Mesodermal cell (in vitro differentiated cells): Measurements from ENCODE around the gene MARK3.

Experiments
- H3K27ac ChIP-seq: 2 replicates; pipeline ENCODE4 v1.7.0; 2013; ENCODE audit warnings: mild to moderate bottlenecking, low read depth, low read length, moderate library complexity; ENCODE audit not compliant: severe bottlenecking
- H3K36me3 ChIP-seq: 2 replicates; pipeline ENCODE4 v1.7.1; 2013; ENCODE audit warnings: mild to moderate bottlenecking, low read length, moderate library complexity; ENCODE audit not compliant: control insufficient read depth, insufficient read depth
- H3K4me1 ChIP-seq: one replicate; pipeline ENCODE4 v1.7.1; 2013; ENCODE audit warnings: mild to moderate bottlenecking, low read length; ENCODE audit not compliant: insufficient read depth, control insufficient read depth, poor library complexity, severe bottlenecking
- H3K4me3 ChIP-seq: 2 replicates; pipeline ENCODE4 v1.7.0; 2013; ENCODE audit warnings: low read length, control low read depth, mild to moderate bottlenecking; ENCODE audit not compliant: insufficient read depth, poor library complexity, severe bottlenecking; ENCODE audit errors: extremely low read depth
- H3K9me3 ChIP-seq: 2 replicates; pipeline ENCODE4 v1.7.1; 2013; ENCODE audit warnings: mild to moderate bottlenecking, low read length, moderate library complexity; ENCODE audit not compliant: control insufficient read depth
- WGBS, 2 experiments: methylation state at CpG; one replicate each; pipeline ENCODE4 v1.1.5; 2013; ENCODE audit warnings: missing lambda C conversion rate in 2 of 2; ENCODE audit not compliant: insufficient coverage in 2 of 2; 5-methylcytosine and 5-hydroxymethylcytosine counted together

The MARK3 gene

DNA sequence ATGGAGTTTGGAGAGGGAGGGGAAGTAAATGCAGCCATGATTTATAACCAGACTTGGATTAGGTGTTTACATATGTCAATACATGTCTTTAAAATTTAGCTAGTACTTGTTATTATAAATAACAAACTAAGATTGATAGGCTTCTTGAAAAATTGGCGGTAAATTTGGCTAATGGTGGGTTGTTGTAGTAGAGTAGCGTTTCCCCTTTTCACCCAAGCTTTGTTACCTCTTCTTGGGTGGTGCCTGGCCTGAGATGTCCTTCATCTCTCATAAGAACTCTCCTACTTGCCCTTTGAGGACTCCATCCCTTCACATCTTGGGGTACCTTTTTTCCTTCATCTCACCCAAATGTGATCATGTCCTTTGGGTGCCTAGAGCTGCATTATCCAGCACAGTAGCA is 11.2 kb downstream of the MARK3 start:
- H3K36me3 ChIP-seq = no peaks in the 10 kb centered on the region
- no peak overlapping the region for H3K4me3 ChIP-seq
- WGBS, 2 experiments = no CpG with 5 or more reads among the region's 2 CpGs
- H3K27ac ChIP-seq = no peak overlapping the region
- peaks cover 19% of the 10 kb centered on the region for H3K4me1 ChIP-seq
- no peaks in the 10 kb centered on the region for H3K9me3 ChIP-seq

DNA sequence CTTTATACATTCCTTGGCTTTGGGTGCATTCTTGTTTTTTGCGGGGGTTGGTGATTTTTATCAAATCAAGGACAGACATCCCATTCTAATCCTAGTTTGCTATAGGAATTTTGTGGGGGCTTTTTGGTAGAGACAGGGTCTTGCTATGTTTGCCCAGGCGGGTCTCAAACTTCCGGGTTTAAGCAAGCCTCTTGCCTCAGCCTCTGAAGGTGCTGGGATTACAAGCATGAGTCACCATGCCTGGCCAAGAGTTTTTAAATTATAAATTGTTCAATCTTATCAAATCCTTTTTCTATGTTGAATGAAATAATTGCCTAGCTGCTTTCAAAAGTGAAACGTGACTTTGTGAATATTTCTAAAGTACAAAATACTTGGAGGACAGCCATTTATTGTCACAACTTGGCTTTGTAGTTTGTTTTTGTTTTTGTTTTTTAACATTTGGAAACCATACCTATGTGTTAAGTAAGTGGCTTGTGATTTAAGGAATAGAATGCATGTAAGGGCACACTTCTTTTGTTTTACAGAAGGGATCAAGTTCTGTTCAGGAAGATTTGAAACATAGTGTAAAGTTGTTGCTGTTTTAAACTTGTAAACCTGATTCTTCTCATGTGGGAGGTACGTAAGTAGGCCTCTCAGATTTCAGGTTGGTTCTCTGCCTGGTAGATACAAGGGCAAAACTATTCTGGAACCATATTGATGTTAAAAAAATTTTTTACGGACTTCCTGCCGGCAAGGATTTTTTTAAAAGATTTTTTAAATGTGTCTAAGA is 13.4 kb downstream of the MARK3 start:
- Histone ChIP-seq H3K4me1 (peaks cover 37% of the 10 kb centered on the region), H3K36me3 (no peaks in the 10 kb centered on the region), H3K9me3 (no peaks in the 10 kb centered on the region), H3K27ac (no peak overlapping the region), H3K4me3 (no peak overlapping the region)
- WGBS, 2 experiments = 95% methylated on average over 2 to 3 of the region's 7 CpGs

DNA sequence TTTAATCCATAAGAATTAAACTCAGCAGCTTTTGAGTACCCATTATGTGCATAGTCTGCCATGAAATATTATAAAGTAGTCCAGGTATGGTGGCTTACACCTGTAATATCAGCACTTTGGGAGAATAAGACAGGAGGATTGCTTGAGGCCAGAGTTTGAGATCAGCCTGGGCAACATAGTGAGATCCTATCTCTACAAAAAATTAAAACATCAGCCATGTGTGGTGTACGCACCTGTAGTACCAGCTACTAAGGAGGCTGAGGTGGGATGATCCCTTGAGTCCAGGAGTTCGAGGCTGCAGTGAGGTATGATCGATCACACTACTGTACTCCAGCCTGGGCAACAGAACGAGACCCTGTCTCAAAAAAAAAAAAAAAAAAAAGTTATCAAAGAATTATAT is 15.3 kb downstream of the MARK3 start:
- Histone ChIP-seq H3K27ac (no peak overlapping the region), H3K4me1 (peaks cover 37% of the 10 kb centered on the region), H3K4me3 (no peak overlapping the region), H3K9me3 (no peaks in the 10 kb centered on the region), H3K36me3 (peaks cover 7% of the 10 kb centered on the region)
- WGBS, 2 experiments = 83% methylated on average over 2 of the region's 4 CpGs; no CpG with 5 or more reads in 1 of the 2 experiments

DNA sequence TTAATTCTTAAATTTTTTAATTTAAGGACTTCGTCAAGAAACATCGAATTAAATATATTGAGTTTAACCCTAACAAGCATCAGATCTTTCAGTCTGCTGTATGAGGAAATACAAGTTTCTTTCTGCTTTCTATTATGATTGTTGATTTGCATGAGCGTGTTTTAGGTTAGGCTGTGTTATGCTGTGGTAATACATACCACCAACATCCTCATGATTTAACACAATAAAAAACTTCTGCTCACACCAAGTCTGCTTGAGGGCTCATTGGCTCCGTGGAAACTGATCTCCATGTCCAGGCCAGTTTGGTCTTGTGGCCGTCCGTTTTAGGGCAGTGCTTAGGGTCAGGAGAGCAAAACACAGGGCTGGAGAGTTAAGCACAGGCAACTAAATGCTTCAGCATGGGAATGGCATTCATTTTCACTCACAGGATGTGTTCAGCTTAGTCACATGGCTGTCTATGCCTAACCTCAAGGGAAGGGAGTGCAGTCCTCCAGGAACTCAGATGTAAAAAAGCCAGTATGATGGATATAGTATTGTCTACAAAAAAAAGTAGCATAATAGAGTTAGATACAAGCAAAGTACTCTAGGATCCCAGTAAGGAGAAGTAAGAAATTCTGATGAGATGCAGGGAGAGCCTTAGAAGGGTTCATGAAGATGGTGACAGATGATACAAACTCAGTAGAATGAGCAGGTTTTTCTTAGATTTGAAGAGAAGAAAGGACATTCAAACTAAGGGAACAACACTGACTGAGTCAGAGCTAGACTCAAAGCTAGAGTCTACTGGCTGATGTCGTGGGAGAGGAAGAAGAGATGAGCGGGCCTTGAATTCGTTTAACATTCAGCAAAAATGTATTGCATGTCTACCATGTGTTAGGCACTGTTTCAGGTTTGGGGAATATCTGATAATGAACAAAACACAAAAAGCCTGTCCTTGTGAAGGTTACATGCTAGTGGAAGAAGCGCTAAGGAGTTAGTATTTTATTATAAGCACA is 16.3 kb downstream of the MARK3 start:
- 59 to 83% methylated on average over 5 to 6 of the region's 10 CpGs for WGBS, 2 experiments
- H3K36me3 ChIP-seq = peaks cover 15% of the 10 kb centered on the region
- no peak overlapping the region for H3K4me3 ChIP-seq
- H3K9me3 ChIP-seq = no peaks in the 10 kb centered on the region
- peak overlapping the region; percentile 96 for H3K27ac ChIP-seq
- H3K4me1 ChIP-seq = peaks cover 34% of the 10 kb centered on the region

DNA sequence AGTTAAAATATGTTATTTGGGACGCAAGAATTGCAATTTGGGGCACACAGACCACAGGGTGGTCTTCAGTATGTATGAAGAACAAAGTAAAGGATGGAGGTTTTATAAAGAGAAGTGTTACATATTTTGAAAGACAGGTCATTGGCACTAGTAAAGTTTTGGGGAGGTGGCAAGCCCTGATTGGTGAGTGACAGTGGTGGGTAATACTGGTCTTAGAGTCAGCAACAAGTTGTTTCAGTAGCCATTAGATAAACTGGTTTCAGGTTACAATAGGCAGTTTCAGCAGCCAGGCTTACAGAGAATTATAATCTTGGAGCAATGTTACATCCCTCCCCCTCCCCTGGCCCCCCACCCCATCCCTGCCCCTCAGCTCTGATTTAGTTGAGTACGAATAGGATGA is 17.5 kb downstream of the MARK3 start:
- no peak overlapping the region for H3K4me3 ChIP-seq
- H3K9me3 ChIP-seq = no peaks in the 10 kb centered on the region
- H3K36me3 ChIP-seq = peaks cover 24% of the 10 kb centered on the region
- peak overlapping the region; percentile 58 for H3K27ac ChIP-seq
- peaks cover 32% of the 10 kb centered on the region for H3K4me1 ChIP-seq
- WGBS, 2 experiments = 100% methylated on average over 1 of the region's 2 CpGs

DNA sequence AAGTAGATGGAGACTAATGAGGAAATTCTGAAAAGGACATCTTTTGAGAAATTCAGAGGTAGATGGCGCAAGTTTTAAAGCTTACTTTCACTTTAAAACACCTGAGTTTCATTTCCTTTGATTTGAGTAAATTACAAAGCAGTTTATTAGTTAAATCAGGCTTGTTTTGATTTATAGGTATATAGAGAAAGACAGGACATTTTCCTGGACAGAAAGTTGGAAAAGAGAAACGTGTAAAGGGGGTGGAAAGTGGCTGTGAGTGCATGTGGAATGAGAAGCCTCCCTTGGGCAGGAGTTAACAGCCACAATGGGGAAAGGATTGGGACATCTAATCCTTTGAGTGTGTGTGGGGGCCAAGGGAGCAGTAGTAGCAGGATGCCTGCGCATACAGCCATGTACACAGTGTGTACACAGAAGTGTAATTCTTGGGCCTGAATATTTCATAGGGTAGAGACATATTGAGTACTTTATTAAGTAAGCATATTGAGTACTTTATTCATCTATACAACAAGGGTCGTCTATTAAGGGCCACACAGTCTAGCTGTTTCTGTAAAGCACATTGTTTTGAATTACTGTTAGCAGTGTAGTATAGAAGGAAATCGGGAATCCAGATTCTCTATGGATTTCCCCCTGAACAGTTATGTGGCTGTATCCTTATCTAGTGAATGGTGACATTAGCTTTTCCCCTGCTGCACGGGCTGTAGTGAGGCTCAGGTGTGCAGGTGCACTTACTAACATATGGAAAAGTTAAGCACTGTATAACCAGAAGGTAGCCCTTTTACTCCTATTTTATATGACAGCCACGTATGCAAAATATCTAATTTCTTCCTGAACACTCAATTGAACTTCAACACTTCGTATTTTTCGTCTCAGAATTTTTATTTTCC is 19.1 kb downstream of the MARK3 start:
- Histone ChIP-seq H3K4me1 (peaks cover 31% of the 10 kb centered on the region), H3K36me3 (peaks cover 36% of the 10 kb centered on the region), H3K9me3 (no peaks in the 10 kb centered on the region), H3K27ac (no peak overlapping the region), H3K4me3 (no peak overlapping the region)
- 72 to 89% methylated on average over 2 to 4 of the region's 9 CpGs for WGBS, 2 experiments

DNA sequence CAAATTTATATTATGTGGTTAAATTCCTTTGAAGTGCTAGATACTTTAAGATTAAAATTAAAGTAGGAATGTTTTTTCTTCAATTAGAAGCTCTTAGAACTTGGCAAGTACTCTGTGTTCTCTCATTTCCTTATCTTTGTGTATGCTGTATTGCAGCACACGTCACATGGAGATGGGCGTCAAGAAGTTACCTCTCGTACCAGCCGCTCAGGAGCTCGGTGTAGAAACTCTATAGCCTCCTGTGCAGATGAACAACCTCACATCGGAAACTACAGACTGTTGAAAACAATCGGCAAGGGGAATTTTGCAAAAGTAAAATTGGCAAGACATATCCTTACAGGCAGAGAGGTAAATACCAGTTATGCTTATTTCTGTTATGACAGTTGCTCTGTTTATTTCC is 19.7 kb downstream of the MARK3 start:
- WGBS, 2 experiments = 95 to 100% methylated on average over 5 to 6 of the region's 7 CpGs
- H3K27ac ChIP-seq = no peak overlapping the region
- no peak overlapping the region for H3K4me3 ChIP-seq
- peaks cover 31% of the 10 kb centered on the region for H3K4me1 ChIP-seq
- peaks cover 42% of the 10 kb centered on the region for H3K36me3 ChIP-seq
- no peaks in the 10 kb centered on the region for H3K9me3 ChIP-seq

DNA sequence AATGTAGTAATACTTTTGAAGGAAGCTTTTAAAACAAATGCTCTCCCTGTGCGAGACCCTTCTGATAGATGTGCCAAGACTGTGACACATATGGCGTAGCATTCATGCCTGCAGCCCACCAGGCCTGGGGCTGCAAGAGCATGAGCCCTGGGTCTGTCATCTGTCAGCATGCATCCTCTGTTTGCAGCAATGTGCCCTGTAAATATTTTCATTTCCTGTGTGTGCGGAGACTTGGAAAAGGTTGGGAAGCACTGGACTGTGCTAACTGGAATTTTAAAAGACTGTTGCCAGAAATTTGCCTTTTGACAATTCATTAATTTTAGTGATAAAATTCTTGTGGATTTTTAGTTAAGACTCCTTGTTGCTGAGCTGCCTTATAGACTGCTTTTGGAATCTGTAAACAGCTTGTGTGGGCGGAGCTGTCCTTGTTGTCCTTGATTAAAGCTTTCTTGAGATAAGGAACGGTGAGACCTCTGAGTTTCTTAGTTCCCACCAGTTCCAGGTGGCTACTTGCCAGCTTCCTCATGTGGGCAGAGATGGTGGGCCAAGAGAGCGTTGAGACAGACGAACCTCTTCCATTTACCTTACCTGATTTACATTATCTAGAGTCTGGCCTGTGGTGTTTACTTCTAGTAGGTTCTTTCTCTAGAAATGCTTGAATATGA is 23.4 kb downstream of the MARK3 start:
- H3K27ac ChIP-seq = peak overlapping the region; percentile 29
- H3K9me3 ChIP-seq = no peaks in the 10 kb centered on the region
- 75 to 92% methylated on average over 3 to 4 of the region's 7 CpGs for WGBS, 2 experiments
- H3K4me3 ChIP-seq = no peak overlapping the region
- H3K36me3 ChIP-seq = peaks cover 74% of the 10 kb centered on the region
- H3K4me1 ChIP-seq = peaks cover 8% of the 10 kb centered on the region

DNA sequence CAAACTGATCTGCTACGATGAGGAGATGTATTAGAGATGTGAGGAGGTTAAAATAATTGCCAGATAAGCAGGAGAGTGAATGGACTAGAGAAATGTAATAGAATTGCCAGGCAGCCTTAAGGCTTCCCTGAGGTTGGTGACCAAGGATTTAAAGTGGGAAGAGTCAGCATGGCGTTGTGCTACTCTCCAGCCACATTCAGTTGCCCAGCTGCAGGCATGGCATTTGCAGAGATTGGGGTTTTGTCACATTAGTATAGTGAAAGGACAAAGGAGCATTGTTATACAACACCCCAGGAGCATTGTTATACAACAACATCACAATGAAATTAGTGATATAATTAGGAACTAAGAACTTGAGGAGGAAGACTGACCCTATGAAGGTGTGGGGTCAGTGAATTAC is 31.7 kb downstream of the MARK3 start:
- H3K9me3 ChIP-seq = no peaks in the 10 kb centered on the region
- peak overlapping the region; percentile 81 for H3K27ac ChIP-seq
- peaks cover 35% of the 10 kb centered on the region for H3K4me1 ChIP-seq
- WGBS, 2 experiments = 75 to 84% methylated on average over 2 of the region's 2 CpGs
- H3K36me3 ChIP-seq = peaks cover 41% of the 10 kb centered on the region
- no peak overlapping the region for H3K4me3 ChIP-seq

DNA sequence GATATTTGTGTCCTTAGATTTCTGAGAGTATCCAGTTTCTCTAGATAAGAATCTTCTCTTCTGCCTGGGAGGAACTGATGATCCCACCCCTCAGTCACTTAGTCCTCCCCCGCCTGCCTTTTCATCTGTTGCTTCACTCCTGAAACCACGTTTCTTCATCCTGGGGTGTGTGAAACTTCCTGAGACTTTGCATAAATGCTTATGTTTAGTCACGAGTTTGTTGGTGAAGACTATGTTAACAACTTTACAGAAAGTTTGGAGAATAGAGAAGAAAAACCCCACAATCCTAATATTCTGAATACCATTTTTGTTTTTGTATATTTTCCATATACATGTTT is 33.2 kb downstream of the MARK3 start:
- H3K9me3 ChIP-seq = no peaks in the 10 kb centered on the region
- no CpG with 5 or more reads among the region's 3 CpGs for WGBS, 2 experiments
- peaks cover 49% of the 10 kb centered on the region for H3K4me1 ChIP-seq
- no peak overlapping the region for H3K4me3 ChIP-seq
- peaks cover 28% of the 10 kb centered on the region for H3K36me3 ChIP-seq
- H3K27ac ChIP-seq = peak overlapping the region; percentile 81
